HG02973 (cell line): Measurements from ENCODE around the gene CRYBB1.

Experiments used
- ATAC-seq: cut with Tn5 transposase; IDR thresholded peaks from one replicate; pipeline ENCODE4 v1.9.1; 2021; ENCODE audit warnings: moderate library complexity; ENCODE audit not compliant: unreplicated experiment

Gene CRYBB1

DNA sequence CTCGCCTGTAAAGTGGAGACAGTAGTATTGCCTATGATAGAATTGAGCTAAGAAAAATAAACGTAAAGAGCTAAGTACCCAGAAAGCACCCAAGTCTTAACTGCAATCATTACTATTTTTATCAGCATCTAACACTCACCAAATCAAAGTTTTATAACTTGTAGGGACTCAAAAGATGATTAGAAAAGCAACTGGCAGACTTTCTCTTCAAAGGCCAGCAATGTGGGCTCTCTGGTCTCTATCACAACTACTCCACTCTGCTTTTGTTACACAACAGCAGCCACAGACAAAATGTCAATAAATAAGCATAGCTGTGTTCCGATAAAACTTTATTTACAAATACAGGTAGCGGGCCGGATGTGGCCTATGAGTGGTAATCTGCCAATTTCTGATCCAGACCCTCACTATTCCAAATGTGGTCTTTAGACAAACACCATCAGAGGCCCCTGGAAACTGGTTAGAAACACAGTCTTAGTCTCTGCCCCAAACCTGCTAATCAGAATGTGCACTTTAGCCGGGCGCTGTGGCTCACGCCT, 36.1 kb downstream of the CRYBB1 start:
- ATAC-seq: no peak

DNA sequence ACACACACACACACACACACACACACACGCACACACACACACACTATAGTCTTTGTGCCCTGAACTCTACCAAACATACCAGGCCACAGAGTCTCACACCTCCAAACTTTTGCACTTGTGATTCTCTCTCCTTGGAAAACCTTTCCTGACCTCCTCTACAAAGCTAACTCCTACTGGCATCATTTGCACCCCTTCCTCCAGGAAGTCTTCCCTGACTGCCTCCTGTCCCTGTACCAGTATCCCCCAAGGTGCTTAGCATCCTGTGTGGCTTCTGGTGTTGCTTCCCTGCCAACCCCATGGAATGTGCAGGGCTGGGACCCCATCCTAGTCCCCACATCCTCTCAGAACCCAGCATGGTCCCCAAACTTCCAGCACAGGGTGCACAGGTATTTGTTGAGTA, 36.8 kb downstream of the CRYBB1 start:
- ATAC-seq: no peak

GRCh38 chr22:26580240-26580962, 37.4 kb downstream of the CRYBB1 start:
- no peak for ATAC-seq

DNA sequence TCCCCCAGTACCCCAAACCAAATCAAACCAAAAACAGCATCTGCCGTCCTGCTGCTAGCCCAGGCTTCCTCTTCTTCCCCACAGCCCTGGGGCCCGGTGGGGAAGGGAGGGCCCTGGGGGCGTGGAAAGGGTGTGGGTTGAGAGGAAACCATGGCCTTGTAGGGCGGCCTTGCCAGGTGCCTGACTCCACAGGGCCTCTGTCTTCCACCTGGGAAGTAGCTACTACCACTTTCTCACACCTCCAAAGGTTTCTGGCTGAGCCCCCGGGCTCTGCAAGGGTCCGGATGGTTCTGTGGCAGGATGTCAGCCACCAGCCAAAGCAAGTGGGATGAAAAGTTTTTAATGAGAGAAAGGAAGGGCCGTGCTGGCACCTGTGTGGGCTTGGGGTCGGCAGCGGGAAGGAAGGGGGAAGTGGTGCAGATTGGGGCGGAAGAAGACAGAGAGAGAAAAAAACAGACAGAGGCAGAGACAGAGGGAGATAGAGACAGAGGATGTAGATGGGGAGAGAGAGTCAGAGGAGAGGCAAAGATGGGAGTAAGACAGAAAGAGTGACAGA, 38.4 kb downstream of the CRYBB1 start:
- ATAC-seq: peak; percentile 71

GRCh38 chr22:26577081-26577480, 40.7 kb downstream of the CRYBB1 start:
- ATAC-seq: no peak

DNA sequence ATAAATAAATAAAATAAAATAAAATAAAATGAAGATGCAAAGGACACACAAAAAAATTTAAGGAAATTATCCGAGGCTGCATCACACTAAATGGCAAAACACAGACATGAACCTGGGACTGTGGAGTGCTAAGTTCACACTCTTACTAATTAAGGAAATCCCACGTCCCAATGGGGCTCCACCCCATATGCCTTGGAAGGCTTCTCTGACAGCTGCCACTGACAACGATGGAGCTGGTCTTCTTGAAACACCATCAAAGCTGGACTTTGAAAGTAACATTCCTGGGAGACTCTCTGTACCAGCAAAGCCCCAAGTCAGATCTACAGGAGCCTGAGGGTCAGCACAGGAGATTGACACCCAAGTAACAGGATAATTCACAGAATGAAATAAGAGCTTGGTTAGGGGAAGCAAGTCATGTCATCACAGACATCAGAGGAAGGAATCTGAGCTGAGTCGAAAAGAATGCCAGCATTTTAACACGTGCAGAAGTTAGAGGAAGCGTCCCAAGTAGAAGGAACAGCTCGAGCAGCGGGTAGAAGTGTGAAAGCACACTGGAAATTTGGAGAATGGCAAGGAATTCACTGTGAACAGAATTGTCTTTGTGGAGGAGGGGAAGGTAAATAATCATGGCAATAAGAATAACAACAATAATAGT, 41.7 kb downstream of the CRYBB1 start:
- ATAC-seq: no peak

- ATAC-seq: no peak
Observed at GRCh38 chr22:26574001-26574723, 43.7 kb downstream of the CRYBB1 start.

GRCh38 chr22:26573026-26573662, 44.7 kb downstream of the CRYBB1 start:
- ATAC-seq: no peak

- ATAC-seq: no peak
Observed at GRCh38 chr22:26570864-26571525, 46.8 kb downstream of the CRYBB1 start.

GRCh38 chr22:26570115-26570514, 47.7 kb downstream of the CRYBB1 start:
- ATAC-seq: no peak

- ATAC-seq: no peak
Observed at GRCh38 chr22:26568207-26568706, 49.6 kb downstream of the CRYBB1 start.

DNA sequence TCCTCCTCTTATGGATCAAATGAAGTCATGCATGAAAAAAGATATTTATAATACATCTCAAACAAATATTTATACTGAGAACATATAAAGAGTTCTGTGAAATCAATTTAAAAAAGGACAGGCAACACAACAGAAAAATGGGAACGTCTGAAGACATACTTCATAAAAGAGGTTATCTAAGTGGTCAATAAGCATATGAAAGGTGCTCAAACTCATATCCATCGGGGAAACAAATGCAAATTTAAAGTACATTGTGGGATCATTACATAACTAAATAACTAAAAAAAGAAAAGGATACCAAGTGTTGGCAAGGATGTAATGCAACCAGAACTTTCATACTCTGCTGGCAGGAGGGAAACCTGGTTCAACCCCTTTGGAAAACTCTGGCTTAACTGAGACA, 50.2 kb downstream of the CRYBB1 start:
- ATAC-seq: no peak

DNA sequence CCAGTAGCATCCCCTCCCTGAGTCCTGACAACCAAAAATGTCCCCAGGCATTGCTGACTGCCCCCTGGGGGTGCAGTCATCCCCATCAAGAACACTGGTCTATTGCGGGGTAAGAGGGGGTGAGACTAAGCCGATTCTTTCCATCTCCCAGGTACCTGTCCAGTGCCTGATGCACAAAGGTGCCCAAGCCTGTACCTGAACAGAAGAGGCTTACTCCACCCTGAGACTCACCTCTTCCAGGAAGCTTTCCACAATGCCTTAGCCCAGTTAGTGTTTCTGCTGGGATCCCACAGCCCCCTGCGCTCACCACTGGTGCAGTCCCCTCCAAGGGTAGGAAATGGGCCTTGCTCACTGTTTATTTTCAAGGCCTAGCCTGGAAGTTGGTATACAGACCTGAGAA, 50.8 kb downstream of the CRYBB1 start:
- no peak for ATAC-seq

DNA sequence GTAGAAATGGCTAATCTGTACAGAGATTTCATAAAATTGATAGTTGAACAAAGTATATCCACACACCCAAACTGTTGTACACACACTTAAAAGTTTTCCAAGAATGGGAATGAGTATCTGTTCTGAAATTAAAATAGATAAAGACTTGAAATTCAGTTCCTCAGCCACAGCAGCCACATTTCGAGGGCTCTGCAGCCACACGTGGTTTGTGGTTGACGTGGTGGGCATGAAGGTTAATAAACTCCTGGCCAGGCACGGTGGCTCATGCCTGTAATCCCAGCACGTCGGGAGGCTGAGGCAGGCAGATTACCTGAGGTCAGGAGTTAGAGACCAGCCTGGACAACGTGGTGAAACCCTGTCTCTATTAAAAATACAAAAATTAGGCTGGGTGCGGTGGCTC, 51.9 kb downstream of the CRYBB1 start:
- no peak for ATAC-seq

DNA sequence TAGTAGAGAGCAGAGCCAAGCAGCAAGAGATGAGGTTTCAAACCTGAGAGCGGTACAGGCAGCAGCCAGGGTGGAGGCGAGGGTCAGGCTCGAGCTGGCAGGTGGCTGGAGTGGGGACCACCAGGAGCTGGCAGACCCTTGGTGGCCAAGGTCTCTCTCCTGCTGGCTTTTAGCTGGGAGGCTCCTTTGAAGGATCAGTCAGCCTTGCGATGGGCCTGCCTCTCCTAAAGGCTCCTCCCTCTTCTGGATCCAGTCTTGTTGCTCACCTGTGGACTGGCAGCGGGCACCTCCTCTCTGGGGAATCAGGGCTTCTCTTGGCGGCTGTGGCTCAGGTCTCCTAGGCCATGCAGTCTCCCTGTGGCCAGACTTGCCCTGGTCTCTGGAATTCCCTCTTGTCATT, 52.6 kb downstream of the CRYBB1 start:
- ATAC-seq: no peak

- no peak for ATAC-seq
Observed at GRCh38 chr22:26564672-26565071, 53.2 kb downstream of the CRYBB1 start.

DNA sequence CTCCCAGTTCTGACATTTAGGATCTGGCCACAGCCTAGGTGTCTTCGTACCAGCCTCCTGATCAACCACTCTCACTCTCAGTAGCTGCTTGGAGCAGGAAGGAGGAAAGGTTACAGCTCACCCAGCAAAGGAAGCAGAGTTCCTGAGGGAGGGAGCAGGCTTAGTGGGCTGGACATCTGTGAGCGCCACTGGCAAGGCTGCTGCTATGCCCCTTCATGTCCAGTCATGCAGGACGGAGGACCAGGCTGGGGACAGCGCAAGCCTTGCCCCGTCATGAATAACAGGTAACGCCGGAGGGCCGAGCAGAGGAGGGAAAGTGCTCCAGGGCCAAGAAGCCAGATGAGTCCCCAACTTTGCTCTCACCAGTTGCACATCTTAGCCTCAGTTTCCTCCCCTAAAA, 53.6 kb downstream of the CRYBB1 start:
- no peak for ATAC-seq

- ATAC-seq: no peak
Observed at GRCh38 chr22:26563022-26563421, 54.8 kb downstream of the CRYBB1 start.

- ATAC-seq: no peak
Observed at GRCh38 chr22:26561756-26562417, 55.9 kb downstream of the CRYBB1 start.
